Measurements from ENCODE around the gene NTRK2.

DNA sequence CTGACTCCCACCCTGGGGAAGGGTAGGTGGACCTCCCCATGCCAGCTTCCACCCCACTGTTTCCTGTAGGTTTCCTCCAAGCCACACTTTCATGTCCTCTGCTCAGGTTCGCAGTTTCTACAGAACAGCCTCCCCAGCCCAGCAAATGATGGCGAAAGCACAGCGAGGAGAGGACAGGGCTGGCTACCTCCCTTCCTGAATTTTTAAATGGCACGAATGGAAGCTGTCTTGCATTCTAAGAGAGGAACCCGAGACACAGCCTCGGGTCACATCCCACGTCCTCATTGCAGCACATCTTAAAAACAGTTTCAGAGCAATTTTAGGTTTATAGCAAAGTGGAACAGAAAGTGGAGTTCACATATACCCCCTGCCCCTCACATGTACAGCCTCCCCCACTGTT lies 330.3 kb downstream of the NTRK2 start:
- no peak for TF ChIP-seq CTCF (IDR thresholded peaks at IDR 0.05)
- no peak for TF ChIP-seq ZFX (IDR thresholded peaks at IDR 0.05; ENCODE audit: borderline replicate concordance)

Measured in 22Rv1 (cell line).